ENCODE measurements around the gene DDR1.

DNA sequence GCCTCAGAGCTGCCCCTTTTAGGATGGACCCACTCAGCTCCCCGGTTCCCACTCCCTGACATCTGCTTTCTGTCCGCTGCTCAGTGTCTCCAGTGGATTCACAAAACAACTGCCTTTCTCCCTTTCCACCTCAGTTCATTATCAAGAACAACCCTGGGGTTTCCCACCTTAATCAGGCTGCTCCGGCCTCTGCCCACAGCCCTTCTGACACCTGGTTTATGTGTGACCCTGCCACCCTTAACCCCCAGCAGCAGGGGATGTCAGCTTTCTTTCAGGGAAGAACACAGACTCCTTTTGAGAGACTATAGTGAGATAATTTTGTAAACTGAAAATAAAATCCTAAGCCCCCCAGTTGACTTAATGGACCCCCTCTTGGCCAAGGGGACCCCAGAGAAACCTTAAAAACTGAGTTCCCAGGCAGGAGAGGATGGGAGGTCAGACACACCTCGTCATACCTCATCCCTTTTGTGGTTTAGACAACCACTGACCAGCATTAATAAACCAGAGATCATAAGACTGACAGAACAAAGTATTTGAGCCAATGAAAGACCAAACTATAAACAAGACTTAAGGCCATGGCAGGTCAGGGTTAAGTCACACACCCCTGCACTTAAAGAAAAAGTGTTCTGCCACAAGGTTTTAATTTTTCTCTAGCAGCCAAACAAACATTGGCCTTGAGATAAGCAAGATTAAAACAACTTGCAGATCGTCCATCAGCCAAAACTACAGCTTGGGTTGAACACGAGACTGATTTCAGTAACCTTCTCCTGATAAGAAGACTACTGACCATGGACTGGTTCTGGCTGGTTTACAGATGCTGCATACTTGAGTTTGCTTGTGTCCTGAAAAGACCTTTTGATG lies 42.4 kb upstream of the DDR1 start:
- TF ChIP-seq, protein P1, sequence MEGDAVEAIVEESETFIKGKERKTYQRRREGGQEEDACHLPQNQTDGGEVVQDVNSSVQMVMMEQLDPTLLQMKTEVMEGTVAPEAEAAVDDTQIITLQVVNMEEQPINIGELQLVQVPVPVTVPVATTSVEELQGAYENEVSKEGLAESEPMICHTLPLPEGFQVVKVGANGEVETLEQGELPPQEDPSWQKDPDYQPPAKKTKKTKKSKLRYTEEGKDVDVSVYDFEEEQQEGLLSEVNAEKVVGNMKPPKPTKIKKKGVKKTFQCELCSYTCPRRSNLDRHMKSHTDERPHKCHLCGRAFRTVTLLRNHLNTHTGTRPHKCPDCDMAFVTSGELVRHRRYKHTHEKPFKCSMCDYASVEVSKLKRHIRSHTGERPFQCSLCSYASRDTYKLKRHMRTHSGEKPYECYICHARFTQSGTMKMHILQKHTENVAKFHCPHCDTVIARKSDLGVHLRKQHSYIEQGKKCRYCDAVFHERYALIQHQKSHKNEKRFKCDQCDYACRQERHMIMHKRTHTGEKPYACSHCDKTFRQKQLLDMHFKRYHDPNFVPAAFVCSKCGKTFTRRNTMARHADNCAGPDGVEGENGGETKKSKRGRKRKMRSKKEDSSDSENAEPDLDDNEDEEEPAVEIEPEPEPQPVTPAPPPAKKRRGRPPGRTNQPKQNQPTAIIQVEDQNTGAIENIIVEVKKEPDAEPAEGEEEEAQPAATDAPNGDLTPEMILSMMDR (conservative IDR thresholded peaks at IDR 0.05; ENCODE audit: low read depth, low read length) = no peak
- TF ChIP-seq EZH2 (IDR thresholded peaks at IDR 0.05; ENCODE audit: low read length, unreplicated experiment) = no peak
- TF ChIP-seq EZH2phosphoT487 (IDR thresholded peaks at IDR 0.05; ENCODE audit: borderline replicate concordance, low read length) = no peak

Measured in PC-3 (cell line).